Panc1 (cell line): Measurements from ENCODE around the gene PNLIPRP2. TPM values are rescaled to one million over a fixed set of nuclear protein-coding genes. Genes with fewer than 3 reads are reported as not detected.

Source experiments
- ATAC-seq: fragments of 200-7000 bp; cut with Tn5 transposase; 2 replicates; pipeline ENCODE4 v1.9.1; 2020; ENCODE audit warnings: mild to moderate bottlenecking, moderate library complexity
- BruUV-seq: library from RNA; stranded (reverse); fragments of 400-500 nt; replicated peaks from 2 replicates; lab custom pipeline; 2021; lab: Mats Ljungman, UMichigan
- CTCF ChIA-PET: fragments of 300-600 bp; sonication (Branson Sonifier 250); formaldehyde crosslinking; loops from one replicate; lab custom pipeline; 2022; ENCODE audit warnings: antibody characterized with exemption; lab: Charles Lee
- POLR2A ChIA-PET: fragments of 300-600 bp; sonication (Branson Sonifier 250); formaldehyde crosslinking; loops from one replicate; lab custom pipeline; 2022; ENCODE audit warnings: antibody characterized with exemption; lab: Charles Lee
- DNase-seq: peaks from one replicate; pipeline ENCODE4 v3.0.0-alpha.2; 2010; ENCODE audit warnings: low read depth, low spot score
- H3K27ac ChIP-seq: 2 replicates; pipeline ENCODE4 v1.5.1; 2011; ENCODE audit warnings: mild to moderate bottlenecking, low read length, inconsistent platforms
- H3K27me3 ChIP-seq: fragments of 200-500 bp; sonication (Bioruptor generic); 2 replicates; pipeline ENCODE4 v1.6.0; 2014; ENCODE audit warnings: low read length, inconsistent platforms; ENCODE audit not compliant: control insufficient read depth, insufficient read depth
- H3K36me3 ChIP-seq: fragments of 200-500 bp; sonication (Bioruptor generic); 2 replicates; pipeline ENCODE4 v1.5.1; 2014; ENCODE audit warnings: inconsistent platforms, mild to moderate bottlenecking, low read length, moderate library complexity; ENCODE audit not compliant: control insufficient read depth, insufficient read depth
- H3K4me1 ChIP-seq: 2 replicates; pipeline ENCODE4 v1.5.1; 2011; ENCODE audit warnings: inconsistent platforms, mild to moderate bottlenecking, low read length, moderate library complexity; ENCODE audit not compliant: control insufficient read depth, insufficient read depth
- H3K4me3 ChIP-seq, 2 experiments: 2 replicates each; pipeline ENCODE4 v1.5.1; 2011 to 2012; ENCODE audit warnings: low read depth in 2 of 2, low read length in 2 of 2, mild to moderate bottlenecking in 2 of 2, inconsistent platforms in 1 of 2, moderate library complexity in 1 of 2
- H3K9me3 ChIP-seq: fragments of 200-500 bp; sonication (Bioruptor generic); 2 replicates; pipeline ENCODE4 v1.5.1; 2014; ENCODE audit warnings: low read depth, mild to moderate bottlenecking, inconsistent platforms, low read length, moderate library complexity; ENCODE audit not compliant: control insufficient read depth, insufficient read depth
- POLR2AphosphoS5 ChIP-seq: IDR thresholded peaks from 2 replicates; pipeline ENCODE4 v1.6.1; 2012; ENCODE audit warnings: mild to moderate bottlenecking, low read depth, low read length, moderate library complexity
- SIN3A ChIP-seq: IDR thresholded peaks from 2 replicates; pipeline ENCODE4 v1.6.1; 2012; ENCODE audit warnings: low read depth, mild to moderate bottlenecking, low read length, moderate library complexity, borderline replicate concordance; ENCODE audit not compliant: insufficient read depth
- TCF7L2 ChIP-seq: IDR thresholded peaks from 2 replicates; pipeline ENCODE4 v1.6.1; 2011; ENCODE audit warnings: mild to moderate bottlenecking, low read depth, low read length, inconsistent platforms
- in situ Hi-C: cut with HindIII; loops from 2 replicates; pipeline ENCODE4 v1.10.0; 2016; ENCODE audit warnings: low sequenced_read_pairs, low pct_unique_long_range_greater_than_20kb
- intact Hi-C: fragments of 100-400 bp; cut with micrococcal nuclease; formaldehyde crosslinking; loops from one replicate; pipeline ENCODE4 v1.10.0; 2022; ENCODE audit not compliant: unreplicated experiment
- total RNA-seq: library from RNA; stranded (reverse); gene quantifications from one replicate; pipeline ENCODE4 v1.2.1, GENCODE V29; 2021; ENCODE audit not compliant: unreplicated experiment
- TF ChIP-seq, protein P1 (sequence below): fragments of 450-650 bp; IDR thresholded peaks from 2 replicates; pipeline ENCODE4 v1.5.1; 2017; ENCODE audit warnings: mild to moderate bottlenecking
- TF ChIP-seq, protein P2 (sequence below), 2 experiments: IDR thresholded peaks; 2 replicates each; pipeline ENCODE4 v1.6.1; 2011 to 2012; ENCODE audit warnings: low read depth in 2 of 2, control low read depth in 1 of 2, low read length in 1 of 2, mild to moderate bottlenecking in 1 of 2, moderate library complexity in 1 of 2; ENCODE audit not compliant: insufficient read depth in 1 of 2

The PNLIPRP2 gene
- total RNA-seq, 1 experiment from 2014 or later: 0.72 TPM

GRCh38 chr10:116636385-116636784 lies 15.6 kb downstream of the PNLIPRP2 start:
- in situ Hi-C loops (no loop called here), intact Hi-C loops (no loop called here)
- Histone ChIP-seq H3K4me1 (no peaks in the 10 kb centered on the region), H3K9me3 (no peaks in the 10 kb centered on the region), H3K36me3 (no peaks in the 10 kb centered on the region), H3K27me3 (peaks cover 2% of the 10 kb centered on the region), H3K4me3 (no peak overlapping the region), H3K27ac (no peak overlapping the region)
- POLR2A ChIA-PET: no interaction called here
- TF ChIP-seq SIN3A: no peak
- no TSS peak for BruUV-seq
- DNase-seq (no peak), ATAC-seq (no peak)
- CTCF ChIA-PET: no interaction called here

GRCh38 chr10:116636976-116637375 lies 16.2 kb downstream of the PNLIPRP2 start:
- in situ Hi-C loops: no loop called here

DNA sequence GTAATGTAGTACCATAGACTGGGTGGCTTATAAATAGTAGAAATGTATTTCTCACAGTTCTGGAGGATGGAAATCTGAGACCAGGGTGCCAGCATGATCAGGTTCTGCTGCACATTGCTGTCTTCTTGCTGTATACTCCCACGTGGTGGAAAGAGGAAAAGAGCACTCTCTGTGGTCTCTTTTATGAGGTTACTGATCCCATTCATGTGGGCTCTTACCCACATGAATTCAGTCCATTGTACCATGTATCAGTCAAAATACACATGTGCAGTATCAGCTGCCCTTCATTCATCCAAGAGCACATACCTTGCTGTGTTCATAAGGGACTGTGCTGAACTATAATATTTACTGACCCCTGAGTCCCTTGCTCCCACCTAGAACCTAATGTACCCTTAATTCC lies 17.1 kb downstream of the PNLIPRP2 start:
- BruUV-seq: no TSS peak
- Histone ChIP-seq H3K9me3 (no peaks in the 10 kb centered on the region), H3K27me3 (peaks cover 5% of the 10 kb centered on the region), H3K4me1 (no peaks in the 10 kb centered on the region), H3K36me3 (no peaks in the 10 kb centered on the region), H3K4me3 (no peak overlapping the region), H3K27ac (no peak overlapping the region)
- intact Hi-C loops: no loop called here
- no peak for DNase-seq
- in situ Hi-C loops: no loop called here
- ATAC-seq: no peak
- ChIA-PET POLR2A (no interaction called here), CTCF (no interaction called here)
- TF ChIP-seq, protein P1, sequence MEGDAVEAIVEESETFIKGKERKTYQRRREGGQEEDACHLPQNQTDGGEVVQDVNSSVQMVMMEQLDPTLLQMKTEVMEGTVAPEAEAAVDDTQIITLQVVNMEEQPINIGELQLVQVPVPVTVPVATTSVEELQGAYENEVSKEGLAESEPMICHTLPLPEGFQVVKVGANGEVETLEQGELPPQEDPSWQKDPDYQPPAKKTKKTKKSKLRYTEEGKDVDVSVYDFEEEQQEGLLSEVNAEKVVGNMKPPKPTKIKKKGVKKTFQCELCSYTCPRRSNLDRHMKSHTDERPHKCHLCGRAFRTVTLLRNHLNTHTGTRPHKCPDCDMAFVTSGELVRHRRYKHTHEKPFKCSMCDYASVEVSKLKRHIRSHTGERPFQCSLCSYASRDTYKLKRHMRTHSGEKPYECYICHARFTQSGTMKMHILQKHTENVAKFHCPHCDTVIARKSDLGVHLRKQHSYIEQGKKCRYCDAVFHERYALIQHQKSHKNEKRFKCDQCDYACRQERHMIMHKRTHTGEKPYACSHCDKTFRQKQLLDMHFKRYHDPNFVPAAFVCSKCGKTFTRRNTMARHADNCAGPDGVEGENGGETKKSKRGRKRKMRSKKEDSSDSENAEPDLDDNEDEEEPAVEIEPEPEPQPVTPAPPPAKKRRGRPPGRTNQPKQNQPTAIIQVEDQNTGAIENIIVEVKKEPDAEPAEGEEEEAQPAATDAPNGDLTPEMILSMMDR: no peak
- TF ChIP-seq, protein P2, sequence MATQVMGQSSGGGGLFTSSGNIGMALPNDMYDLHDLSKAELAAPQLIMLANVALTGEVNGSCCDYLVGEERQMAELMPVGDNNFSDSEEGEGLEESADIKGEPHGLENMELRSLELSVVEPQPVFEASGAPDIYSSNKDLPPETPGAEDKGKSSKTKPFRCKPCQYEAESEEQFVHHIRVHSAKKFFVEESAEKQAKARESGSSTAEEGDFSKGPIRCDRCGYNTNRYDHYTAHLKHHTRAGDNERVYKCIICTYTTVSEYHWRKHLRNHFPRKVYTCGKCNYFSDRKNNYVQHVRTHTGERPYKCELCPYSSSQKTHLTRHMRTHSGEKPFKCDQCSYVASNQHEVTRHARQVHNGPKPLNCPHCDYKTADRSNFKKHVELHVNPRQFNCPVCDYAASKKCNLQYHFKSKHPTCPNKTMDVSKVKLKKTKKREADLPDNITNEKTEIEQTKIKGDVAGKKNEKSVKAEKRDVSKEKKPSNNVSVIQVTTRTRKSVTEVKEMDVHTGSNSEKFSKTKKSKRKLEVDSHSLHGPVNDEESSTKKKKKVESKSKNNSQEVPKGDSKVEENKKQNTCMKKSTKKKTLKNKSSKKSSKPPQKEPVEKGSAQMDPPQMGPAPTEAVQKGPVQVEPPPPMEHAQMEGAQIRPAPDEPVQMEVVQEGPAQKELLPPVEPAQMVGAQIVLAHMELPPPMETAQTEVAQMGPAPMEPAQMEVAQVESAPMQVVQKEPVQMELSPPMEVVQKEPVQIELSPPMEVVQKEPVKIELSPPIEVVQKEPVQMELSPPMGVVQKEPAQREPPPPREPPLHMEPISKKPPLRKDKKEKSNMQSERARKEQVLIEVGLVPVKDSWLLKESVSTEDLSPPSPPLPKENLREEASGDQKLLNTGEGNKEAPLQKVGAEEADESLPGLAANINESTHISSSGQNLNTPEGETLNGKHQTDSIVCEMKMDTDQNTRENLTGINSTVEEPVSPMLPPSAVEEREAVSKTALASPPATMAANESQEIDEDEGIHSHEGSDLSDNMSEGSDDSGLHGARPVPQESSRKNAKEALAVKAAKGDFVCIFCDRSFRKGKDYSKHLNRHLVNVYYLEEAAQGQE (IDR thresholded peaks at IDR 0.05; ENCODE audit: insufficient read depth in 1 of 2, low read depth in 2 of 2, low read length in 1 of 2): no peak
- no peak for TF ChIP-seq SIN3A
- no peak for TF ChIP-seq TCF7L2
- no peak for TF ChIP-seq POLR2AphosphoS5

More at GRCh38 chr10:116636976-116637375, 16.2 kb downstream of the PNLIPRP2 start:
- Histone ChIP-seq H3K27ac (no peak overlapping the region), H3K9me3 (no peaks in the 10 kb centered on the region), H3K4me1 (no peaks in the 10 kb centered on the region), H3K27me3 (peaks cover 5% of the 10 kb centered on the region), H3K36me3 (no peaks in the 10 kb centered on the region), H3K4me3 (no peak overlapping the region)
- no TSS peak for BruUV-seq
- intact Hi-C loops: no loop called here
- CTCF ChIA-PET: no interaction called here
- TF ChIP-seq, protein P1: no peak
- TF ChIP-seq TCF7L2 (no peak), POLR2AphosphoS5 (no peak), SIN3A (no peak)
- TF ChIP-seq, protein P2 (IDR thresholded peaks at IDR 0.05; ENCODE audit: insufficient read depth in 1 of 2, low read depth in 2 of 2, low read length in 1 of 2): no peak
- DNase-seq (no peak), ATAC-seq (no peak)
- POLR2A ChIA-PET: no interaction called here
